Sigmoid colon (tissue), 4 donors: ENCODE data around the gene ABCD4.

Experiments used
- EP300 ChIP-seq, 4 donors: sonication (generic); formaldehyde crosslinking; IDR thresholded peaks; one replicate each; pipeline ENCODE4 v1.6.1; 2017; ENCODE audit warnings: antibody characterized with exemption in 4 of 4
- POLR2A ChIP-seq, 2 donors: fragments of 450-650 bp; IDR thresholded peaks; one replicate each; pipeline ENCODE4 v1.6.1; 2016; ENCODE audit warnings: antibody characterized with exemption in 2 of 2, mild to moderate bottlenecking in 2 of 2, moderate library complexity in 2 of 2
- POLR2AphosphoS5 ChIP-seq, 4 donors: sonication (generic); formaldehyde crosslinking; IDR thresholded peaks; one replicate each; pipeline ENCODE4 v1.6.1; 2017; ENCODE audit warnings: antibody characterized with exemption in 4 of 4
- TF ChIP-seq, protein P1 (sequence below), 4 experiments: fragments of 450-650 bp in 3 of 4; fragments of 200-600 bp in 1 of 4; IDR thresholded peaks; one replicate each; pipeline ENCODE4 v1.5.1; 2016 to 2019; ENCODE audit warnings: antibody characterized with exemption in 4 of 4, mild to moderate bottlenecking in 3 of 4, moderate library complexity in 2 of 4

- TF ChIP-seq, protein P1, sequence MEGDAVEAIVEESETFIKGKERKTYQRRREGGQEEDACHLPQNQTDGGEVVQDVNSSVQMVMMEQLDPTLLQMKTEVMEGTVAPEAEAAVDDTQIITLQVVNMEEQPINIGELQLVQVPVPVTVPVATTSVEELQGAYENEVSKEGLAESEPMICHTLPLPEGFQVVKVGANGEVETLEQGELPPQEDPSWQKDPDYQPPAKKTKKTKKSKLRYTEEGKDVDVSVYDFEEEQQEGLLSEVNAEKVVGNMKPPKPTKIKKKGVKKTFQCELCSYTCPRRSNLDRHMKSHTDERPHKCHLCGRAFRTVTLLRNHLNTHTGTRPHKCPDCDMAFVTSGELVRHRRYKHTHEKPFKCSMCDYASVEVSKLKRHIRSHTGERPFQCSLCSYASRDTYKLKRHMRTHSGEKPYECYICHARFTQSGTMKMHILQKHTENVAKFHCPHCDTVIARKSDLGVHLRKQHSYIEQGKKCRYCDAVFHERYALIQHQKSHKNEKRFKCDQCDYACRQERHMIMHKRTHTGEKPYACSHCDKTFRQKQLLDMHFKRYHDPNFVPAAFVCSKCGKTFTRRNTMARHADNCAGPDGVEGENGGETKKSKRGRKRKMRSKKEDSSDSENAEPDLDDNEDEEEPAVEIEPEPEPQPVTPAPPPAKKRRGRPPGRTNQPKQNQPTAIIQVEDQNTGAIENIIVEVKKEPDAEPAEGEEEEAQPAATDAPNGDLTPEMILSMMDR (IDR thresholded peaks at IDR 0.05): no peak
- TF ChIP-seq POLR2A (IDR thresholded peaks at IDR 0.05): no peak
- no peak for TF ChIP-seq EP300 (IDR thresholded peaks at IDR 0.05)
- TF ChIP-seq POLR2AphosphoS5 (IDR thresholded peaks at IDR 0.05): no peak
Observed at GRCh38 chr14:74308695-74309094, 6.0 kb upstream of the ABCD4 start.
